Neuron (in vitro differentiated cells): ENCODE results near the gene BCL2.

Experiments
- H2AFZ ChIP-seq: one replicate; pipeline ENCODE4 v1.6.1; 2013; ENCODE audit warnings: low read depth, mild to moderate bottlenecking, inconsistent platforms, low read length, moderate library complexity
- H3K27me3 ChIP-seq: one replicate; pipeline ENCODE4 v1.6.1; 2013; ENCODE audit warnings: low read length; ENCODE audit not compliant: insufficient read depth
- H3K36me3 ChIP-seq: one replicate; pipeline ENCODE4 v1.6.1; 2013; ENCODE audit warnings: low read length; ENCODE audit not compliant: insufficient read depth
- H3K4me1 ChIP-seq: one replicate; pipeline ENCODE4 v1.6.1; 2013; ENCODE audit warnings: low read length; ENCODE audit not compliant: insufficient read depth
- H3K4me3 ChIP-seq: 2 replicates; pipeline ENCODE4 v1.5.1; 2013; ENCODE audit warnings: mild to moderate bottlenecking, low read length, moderate library complexity
- H3K9me3 ChIP-seq: one replicate; pipeline ENCODE4 v1.6.1; 2013; ENCODE audit warnings: low read length

Gene BCL2

GRCh38 chr18:63344918-63345317 is 25.3 kb upstream of the BCL2 start:
- no peaks in the 10 kb centered on the region for H3K4me1 ChIP-seq
- no peak overlapping the region for H2AFZ ChIP-seq
- peaks cover 60% of the 10 kb centered on the region for H3K36me3 ChIP-seq
- H3K27me3 ChIP-seq: no peaks in the 10 kb centered on the region
- no peak overlapping the region for H3K4me3 ChIP-seq
- H3K9me3 ChIP-seq: no peaks in the 10 kb centered on the region

GRCh38 chr18:63344263-63344662 is 24.7 kb upstream of the BCL2 start:
- no peaks in the 10 kb centered on the region for H3K9me3 ChIP-seq
- no peak overlapping the region for H3K4me3 ChIP-seq
- no peak overlapping the region for H2AFZ ChIP-seq
- no peaks in the 10 kb centered on the region for H3K27me3 ChIP-seq
- H3K4me1 ChIP-seq: no peaks in the 10 kb centered on the region
- H3K36me3 ChIP-seq: peaks cover 57% of the 10 kb centered on the region

DNA sequence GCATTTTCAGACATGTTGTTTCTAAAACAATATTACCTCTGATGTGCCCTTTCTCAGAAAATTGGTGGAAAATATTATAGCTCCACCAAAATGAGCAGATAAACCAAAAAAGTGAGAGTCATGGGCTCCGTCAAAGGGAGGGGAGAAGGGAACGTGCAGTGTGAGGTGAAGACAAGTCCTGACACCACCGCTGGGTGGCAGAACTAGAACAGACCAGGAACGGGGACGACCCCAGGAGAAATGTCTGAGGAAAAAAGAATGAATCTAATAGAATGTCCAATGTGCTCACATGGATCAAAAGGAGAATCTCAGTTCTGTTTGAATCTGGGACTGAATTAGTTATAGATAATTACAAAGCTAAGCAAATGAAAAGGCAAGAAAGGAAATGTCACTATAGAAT is 22.6 kb upstream of the BCL2 start:
- no peaks in the 10 kb centered on the region for H3K27me3 ChIP-seq
- H3K9me3 ChIP-seq: no peaks in the 10 kb centered on the region
- H3K4me1 ChIP-seq: no peaks in the 10 kb centered on the region
- H3K36me3 ChIP-seq: peaks cover 58% of the 10 kb centered on the region
- H3K4me3 ChIP-seq: no peak overlapping the region
- no peak overlapping the region for H2AFZ ChIP-seq

GRCh38 chr18:63339920-63340484 is 20.4 kb upstream of the BCL2 start:
- Histone ChIP-seq H3K4me3 (no peak overlapping the region), H2AFZ (no peak overlapping the region), H3K36me3 (peaks cover 47% of the 10 kb centered on the region), H3K27me3 (no peaks in the 10 kb centered on the region), H3K9me3 (no peaks in the 10 kb centered on the region), H3K4me1 (no peaks in the 10 kb centered on the region)

DNA sequence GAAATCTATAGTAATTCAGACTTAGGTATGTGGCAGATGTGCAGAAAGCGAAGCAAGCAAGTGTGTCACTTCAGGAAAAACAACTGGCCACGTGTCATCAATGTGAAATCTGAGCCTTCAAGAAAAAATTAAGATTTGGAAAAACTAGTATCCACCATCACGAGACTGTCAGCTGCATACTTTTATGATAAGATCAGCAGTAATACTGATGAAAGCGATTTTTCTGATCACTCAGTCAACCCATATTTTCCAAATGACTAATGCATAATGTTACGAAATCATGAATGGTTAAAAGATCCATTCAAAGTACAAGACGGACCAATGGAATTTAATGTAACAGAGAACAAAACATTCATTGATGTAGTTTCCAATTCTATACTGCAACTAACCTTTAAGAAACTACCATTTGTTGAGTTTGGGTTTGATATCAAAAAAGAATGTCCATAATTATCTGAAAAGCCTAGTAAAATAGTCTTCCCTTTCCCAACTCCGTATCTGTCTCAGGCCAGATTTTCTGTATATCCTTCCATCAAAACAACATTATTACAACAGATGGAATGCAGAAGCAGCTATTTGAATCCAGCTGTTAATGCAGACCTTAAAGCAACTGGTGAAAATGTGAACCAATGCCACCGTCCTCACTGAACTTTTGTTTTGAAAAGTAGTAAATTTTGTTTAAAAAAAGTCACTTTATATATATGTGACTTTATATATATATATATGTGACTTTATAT is 17.0 kb upstream of the BCL2 start:
- no peaks in the 10 kb centered on the region for H3K9me3 ChIP-seq
- no peak overlapping the region for H3K4me3 ChIP-seq
- H3K4me1 ChIP-seq: no peaks in the 10 kb centered on the region
- no peak overlapping the region for H2AFZ ChIP-seq
- H3K36me3 ChIP-seq: peaks cover 56% of the 10 kb centered on the region
- no peaks in the 10 kb centered on the region for H3K27me3 ChIP-seq

- peaks cover 42% of the 10 kb centered on the region for H3K36me3 ChIP-seq
- no peaks in the 10 kb centered on the region for H3K9me3 ChIP-seq
- H3K27me3 ChIP-seq: no peaks in the 10 kb centered on the region
- H3K4me3 ChIP-seq: no peak overlapping the region
- no peaks in the 10 kb centered on the region for H3K4me1 ChIP-seq
- no peak overlapping the region for H2AFZ ChIP-seq
These were observed 11.5 kb upstream of the BCL2 start for GRCh38 chr18:63331105-63331504.

GRCh38 chr18:63329431-63330145 is 10.0 kb upstream of the BCL2 start:
- H3K36me3 ChIP-seq: peaks cover 32% of the 10 kb centered on the region
- no peaks in the 10 kb centered on the region for H3K9me3 ChIP-seq
- H3K4me1 ChIP-seq: no peaks in the 10 kb centered on the region
- H3K27me3 ChIP-seq: no peaks in the 10 kb centered on the region
- no peak overlapping the region for H2AFZ ChIP-seq
- H3K4me3 ChIP-seq: no peak overlapping the region

DNA sequence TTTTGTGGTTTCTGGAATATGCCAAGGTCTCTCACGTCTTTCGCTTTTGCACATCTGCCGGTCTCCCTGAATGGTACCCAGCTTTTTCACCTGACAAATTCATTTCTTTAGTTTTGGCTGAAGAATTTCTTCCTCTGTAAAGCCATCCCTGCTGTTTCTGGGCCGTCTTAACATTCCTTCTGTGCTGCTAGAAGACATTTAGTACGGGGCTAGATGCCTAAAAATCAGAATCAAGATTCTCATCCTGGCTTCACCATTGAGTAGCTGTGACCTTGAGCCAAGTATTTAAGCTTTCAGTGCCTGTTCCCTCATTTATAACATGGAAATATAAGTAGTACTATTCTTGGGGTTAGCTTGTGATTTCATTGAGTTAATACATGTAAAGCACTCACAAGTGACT is 6.4 kb upstream of the BCL2 start:
- H2AFZ ChIP-seq: no peak overlapping the region
- peaks cover 6% of the 10 kb centered on the region for H3K4me1 ChIP-seq
- H3K36me3 ChIP-seq: peaks cover 8% of the 10 kb centered on the region
- no peaks in the 10 kb centered on the region for H3K27me3 ChIP-seq
- no peaks in the 10 kb centered on the region for H3K9me3 ChIP-seq
- H3K4me3 ChIP-seq: no peak overlapping the region

- H3K4me1 ChIP-seq: peaks cover 9% of the 10 kb centered on the region
- no peaks in the 10 kb centered on the region for H3K27me3 ChIP-seq
- no peak overlapping the region for H3K4me3 ChIP-seq
- peaks cover 2% of the 10 kb centered on the region for H3K36me3 ChIP-seq
- no peak overlapping the region for H2AFZ ChIP-seq
- H3K9me3 ChIP-seq: no peaks in the 10 kb centered on the region
These were observed 5.6 kb upstream of the BCL2 start for GRCh38 chr18:63325086-63325686.

DNA sequence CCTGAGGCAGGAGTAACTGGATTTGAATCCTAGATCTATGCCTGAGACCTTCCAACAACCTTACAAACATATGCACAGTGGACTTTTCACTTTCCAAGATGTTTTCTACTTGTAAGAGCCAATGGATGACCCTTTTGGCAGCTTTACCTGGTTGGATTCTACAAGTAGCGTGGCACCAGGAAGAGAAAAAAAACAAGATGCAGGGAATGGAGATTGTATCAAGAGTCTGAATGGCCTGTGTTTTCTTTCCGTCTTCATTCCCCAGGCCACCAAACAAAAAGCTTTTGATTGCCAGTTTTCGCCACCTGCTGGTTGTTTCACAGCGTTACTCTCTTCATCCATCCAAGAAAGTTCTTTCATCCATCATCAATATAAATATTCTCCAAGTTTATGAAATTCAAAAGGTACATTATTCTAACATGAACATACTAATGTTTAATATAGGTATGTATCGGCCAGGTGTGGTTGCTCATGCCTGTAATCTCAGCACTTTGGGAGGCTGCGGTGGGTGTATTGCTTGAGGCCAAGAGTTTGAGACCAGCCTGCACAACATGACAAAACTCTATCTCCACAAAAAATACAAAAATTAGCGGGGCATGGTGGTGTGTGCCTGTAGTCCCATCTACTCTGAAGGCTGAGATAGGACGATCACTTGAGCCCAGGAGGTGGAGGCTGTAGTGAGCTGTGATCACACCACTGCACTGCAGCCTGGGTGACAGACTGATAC is 3.5 kb upstream of the BCL2 start:
- Histone ChIP-seq H3K4me3 (no peak overlapping the region), H2AFZ (peak overlapping the region; percentile 13), H3K4me1 (peaks cover 11% of the 10 kb centered on the region)

DNA sequence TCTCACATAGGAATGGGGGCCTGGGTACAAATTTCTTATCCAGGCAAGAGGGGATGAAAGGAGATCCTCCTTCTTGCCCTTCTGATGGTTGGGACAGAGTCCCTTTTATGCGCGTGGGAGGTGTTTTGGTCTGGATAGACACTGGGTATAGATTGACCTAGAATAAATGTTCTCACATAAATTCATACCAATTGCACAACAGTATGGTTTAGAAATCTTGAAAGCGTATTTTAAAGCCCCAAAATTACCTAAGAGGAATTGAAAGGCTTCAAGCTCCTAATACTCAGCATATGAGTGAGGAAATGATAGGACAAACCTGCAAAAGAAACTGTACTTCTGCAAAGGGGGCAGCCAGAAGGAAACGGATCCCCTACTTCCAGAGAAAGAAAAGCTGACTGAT is 2.6 kb upstream of the BCL2 start:
- H3K36me3 ChIP-seq: no peaks in the 10 kb centered on the region
- H3K4me1 ChIP-seq: peaks cover 20% of the 10 kb centered on the region
- no peak overlapping the region for H2AFZ ChIP-seq
- no peak overlapping the region for H3K4me3 ChIP-seq
- no peaks in the 10 kb centered on the region for H3K27me3 ChIP-seq
- H3K9me3 ChIP-seq: no peaks in the 10 kb centered on the region

More for the DNA sequence above, 3.5 kb upstream of the BCL2 start:
- no peaks in the 10 kb centered on the region for H3K9me3 ChIP-seq
- no peaks in the 10 kb centered on the region for H3K27me3 ChIP-seq
- H3K36me3 ChIP-seq: no peaks in the 10 kb centered on the region

DNA sequence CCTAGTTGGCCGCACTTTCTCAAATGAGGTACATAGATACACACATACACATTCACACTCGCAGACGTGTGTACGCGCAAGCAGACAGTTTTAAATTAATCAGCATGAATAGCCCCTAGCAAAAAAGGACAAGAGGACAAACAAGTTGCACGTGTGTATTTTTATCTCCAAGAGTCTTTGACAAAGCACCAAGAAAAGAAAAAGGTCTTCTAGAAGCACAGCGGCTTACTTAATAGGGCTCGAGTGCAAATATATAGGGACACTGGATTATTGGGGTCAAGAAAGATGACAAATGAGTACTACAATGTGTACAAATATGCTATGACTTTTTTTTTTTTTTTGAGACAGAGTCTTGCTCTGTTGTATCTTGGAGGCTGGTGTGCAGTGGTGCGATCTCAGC is 1.7 kb upstream of the BCL2 start:
- H3K27me3 ChIP-seq: no peaks in the 10 kb centered on the region

DNA sequence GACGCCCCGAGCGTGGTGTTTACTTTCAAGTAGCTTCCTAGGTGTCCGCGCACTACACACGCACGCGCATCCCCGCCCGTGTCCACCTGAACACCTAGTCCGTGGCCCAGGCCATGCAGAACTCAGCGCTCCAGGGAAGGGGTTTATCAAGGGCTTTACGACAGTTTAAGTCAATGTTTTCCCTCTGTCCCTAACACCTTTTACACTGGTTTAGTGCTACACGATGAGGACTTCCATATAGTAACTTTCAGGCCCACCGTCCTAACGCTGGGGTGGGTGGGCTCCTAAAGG is 1.4 kb upstream of the BCL2 start:
- peak overlapping the region; percentile 85 for H3K4me3 ChIP-seq
- H3K27me3 ChIP-seq: no peaks in the 10 kb centered on the region
- no peaks in the 10 kb centered on the region for H3K9me3 ChIP-seq
- no peaks in the 10 kb centered on the region for H3K36me3 ChIP-seq
- H2AFZ ChIP-seq: peak overlapping the region; percentile 60
- peaks cover 23% of the 10 kb centered on the region for H3K4me1 ChIP-seq

More for the DNA sequence above, 1.7 kb upstream of the BCL2 start:
- H3K4me1 ChIP-seq: peaks cover 21% of the 10 kb centered on the region
- H3K4me3 ChIP-seq: no peak overlapping the region
- H2AFZ ChIP-seq: no peak overlapping the region
- H3K36me3 ChIP-seq: no peaks in the 10 kb centered on the region
- H3K9me3 ChIP-seq: no peaks in the 10 kb centered on the region
